Measurements from ENCODE around the gene PAFAH1B2. TPM values are rescaled to one million over a fixed set of nuclear protein-coding genes. Genes with fewer than 3 reads are reported as not detected.

PAFAH1B2 gene
- total and polyA plus RNA-seq, 10 of the 15 experiments (the other 5 are each of a cell fraction or from before 2014, with no cell fraction given), result 17.6 to 64.8 (median 47.6) TPM

- peak; percentile 54 for TF ChIP-seq CUX1 (IDR thresholded peaks at IDR 0.05; ENCODE audit: insufficient replicate concordance, low read depth, low read length)
- TF ChIP-seq SREBF1 (IDR thresholded peaks at IDR 0.05; ENCODE audit: low read length), result no peak
- TF ChIP-seq NR2F1 (conservative IDR thresholded peaks at IDR 0.05), result no peak
Measured at GRCh38 chr11:117179048-117179999, 35.2 kb downstream of the PAFAH1B2 start (continued).

- Histone ChIP-seq H3K4me3 (peak overlapping the region; percentile 90), H3K27me3 (replicated peaks in 1 of 2; ENCODE audit: control insufficient read depth in 2 of 2, insufficient read depth in 2 of 2, low read length in 1 of 2) (no peaks in the 10 kb centered on the region), H3K27ac (ENCODE audit: control insufficient read depth, insufficient read depth) (peak overlapping the region; percentile 73), H2AFZ (ENCODE audit: control insufficient read depth, low read depth, low read length) (peak overlapping the region; percentile 96), H3K9me3 (replicated peaks; ENCODE audit: control insufficient read depth, insufficient read depth, low read length) (no peaks in the 10 kb centered on the region), H3K4me2 (ENCODE audit: control insufficient read depth, insufficient read depth) (peak overlapping the region; percentile 99), H3K4me1 (ENCODE audit: control insufficient read depth, insufficient read depth, low read length) (peaks cover 15% of the 10 kb centered on the region), H3K79me2 (ENCODE audit: control insufficient read depth, insufficient read depth, low read length) (peaks cover 8% of the 10 kb centered on the region), H4K20me1 (ENCODE audit: control insufficient read depth, insufficient read depth) (no peaks in the 10 kb centered on the region), H3K36me3 (ENCODE audit: control insufficient read depth in 2 of 2, insufficient read depth in 2 of 2, low read length in 1 of 2) (peaks cover 2 to 8% of the 10 kb centered on the region in 2 experiments; a peak in 3 of 4 replicates), H3K9ac (ENCODE audit: control insufficient read depth, insufficient read depth, low read length) (peak overlapping the region; percentile 87)
- in situ Hi-C loops (cut with MboI) (no loop called here), intact Hi-C loops (cut with micrococcal nuclease; ENCODE audit: unreplicated experiment) (no loop called here)
- RAD21 ChIA-PET (ENCODE audit: unreplicated experiment), result interaction anchor here (0.7 to 6.9 kb wide), 19 partner anchors 9 to 808 kb away, joined by 3 to 159 read pairs (median 4); partner anchors contain the start of genes APOA5, CEP164, PAFAH1B2 and PCSK7
- peak; percentile 4 for ATAC-seq
- CTCF ChIA-PET, result interaction anchor here (0.6 to 10.3 kb wide), 32 partner anchors 9 to 448 kb away, joined by 3 to 422 read pairs (median 7); partner anchors contain the start of genes APOA5, CEP164, PAFAH1B2 and PCSK7
- BruUV-seq (replicated peaks), result no TSS peak
- DNase-seq (ENCODE audit: low read depth, low spot score), result no peak
- POLR2A ChIA-PET, result interaction anchor here (0.6 to 5.5 kb wide), 18 partner anchors 8 to 635 kb away, joined by 3 to 51 read pairs (median 5); partner anchors contain the start of genes CEP164, PAFAH1B2, PCSK7 and RNF214
- SMC1A ChIA-PET (ENCODE audit: uncharacterized antibody, unreplicated experiment), result interaction anchor here (0.7 to 6.9 kb wide), 25 partner anchors 8 to 394 kb away, joined by 3 to 187 read pairs (median 5); partner anchors contain the start of genes PAFAH1B2, PCSK7, RNF214 and SIK3
- WGBS (ENCODE audit: insufficient coverage, insufficient replicate concordance, low lambda C conversion rate, missing lambda C conversion rate), result 3% methylated on average over 4 of the region's 4 CpGs
- FAIRE-seq, result no peak
- TF ChIP-seq ZBTB33 (IDR thresholded peaks at IDR 0.05) (no peak), TARDBP (IDR thresholded peaks at IDR 0.05; ENCODE audit: borderline replicate concordance) (no peak), SKIL (IDR thresholded peaks at IDR 0.05; ENCODE audit: low read depth, poor library complexity, severe bottlenecking) (peak; percentile 36), IKZF2 (IDR thresholded peaks at IDR 0.05) (no peak; a peak in 1 of 4 replicates)
Measured at GRCh38 chr11:117180020-117180419, 35.9 kb downstream of the PAFAH1B2 start.
